Gastroesophageal sphincter (tissue), 4 donors: ENCODE results near the gene PTK6. TPM values are rescaled to one million over a fixed set of nuclear protein-coding genes. Genes with fewer than 3 reads are reported as not detected.
A peak's percentile ranks its signal among the peaks of the same experiment; 100 is the strongest.

Source experiments
- ATAC-seq: fragments of 150-250 bp; one replicate; pipeline ENCODE4 v1.9.1; 2016; ENCODE audit warnings: mild to moderate bottlenecking, moderate library complexity
- H3K27ac ChIP-seq, 4 donors: fragments of 200-600 bp; sonication (generic) in 3 of 4; 1 replicate in 3 of 4; 2 replicates in 1 of 4; pipeline ENCODE4 v1.5.1; 2016 to 2019
- H3K27me3 ChIP-seq: fragments of 200-600 bp; sonication (generic); one replicate; pipeline ENCODE4 v1.5.1; 2019
- H3K36me3 ChIP-seq, 2 donors: fragments of 200-600 bp; sonication (generic); one replicate each; pipeline ENCODE4 v1.5.1; 2019; ENCODE audit warnings: control low read depth in 1 of 2
- H3K4me1 ChIP-seq, 3 donors: fragments of 200-600 bp; sonication (generic); 1 replicate in 2 of 3; 2 replicates in 1 of 3; pipeline ENCODE4 v1.5.1; 2016 to 2019; ENCODE audit warnings: control low read depth in 2 of 3
- H3K4me3 ChIP-seq, 2 donors: fragments of 200-600 bp; sonication (generic); one replicate each; pipeline ENCODE4 v1.5.1; 2019; ENCODE audit warnings: mild to moderate bottlenecking in 1 of 2, moderate library complexity in 1 of 2
- H3K9me3 ChIP-seq, 3 donors: fragments of 200-600 bp; sonication (generic); one replicate each; pipeline ENCODE4 v1.5.1; 2017 to 2019; ENCODE audit warnings: control low read depth in 2 of 3
- CTCF ChIP-seq, 4 experiments: fragments of 200-600 bp in 2 of 4; fragments of 450-650 bp in 2 of 4; sonication (generic) in 1 of 4; IDR thresholded peaks; one replicate each; pipeline ENCODE4 v1.5.1; 2017 to 2019; ENCODE audit warnings: antibody characterized with exemption in 4 of 4, mild to moderate bottlenecking in 2 of 4, moderate library complexity in 2 of 4
- EP300 ChIP-seq: sonication (generic); formaldehyde crosslinking; IDR thresholded peaks from one replicate; pipeline ENCODE4 v1.6.1; 2017; ENCODE audit warnings: antibody characterized with exemption, mild to moderate bottlenecking
- POLR2A ChIP-seq, 2 donors: fragments of 450-650 bp; IDR thresholded peaks; one replicate each; pipeline ENCODE4 v1.6.1; 2017; ENCODE audit warnings: antibody characterized with exemption in 2 of 2, mild to moderate bottlenecking in 2 of 2, moderate library complexity in 1 of 2
- POLR2AphosphoS5 ChIP-seq: sonication (generic); formaldehyde crosslinking; IDR thresholded peaks from one replicate; pipeline ENCODE4 v1.6.1; 2017; ENCODE audit warnings: antibody characterized with exemption
- WGBS, 2 donors: methylation state at CpG; one replicate each; pipeline ENCODE4 v1.1.5; 2018; ENCODE audit warnings: low coverage in 1 of 2; 5-methylcytosine and 5-hydroxymethylcytosine counted together
- total RNA-seq, 4 donors: library from RNA; depleted of rRNA; stranded (reverse); fragments of >200 nt; gene quantifications; one replicate each; pipeline ENCODE4 v1.1.0, GENCODE V29; 2016

PTK6 gene
- total RNA-seq, 4 donors from 2014 or later: 0.13 to 2.1 (median 0.42) TPM; not detected in 1

- Histone ChIP-seq H3K4me3 (no peak overlapping the region), H3K4me1 (peaks cover 0 to 25% (median 15%) of the 10 kb centered on the region in 3 donors), H3K27me3 (peaks cover under 1% of the 10 kb centered on the region), H3K9me3 (peaks cover 0 to 4% (median 0%) of the 10 kb centered on the region in 3 donors), H3K36me3 (peaks cover 0 to 23% of the 10 kb centered on the region in 2 donors), H3K27ac (no peak overlapping the region)
- TF ChIP-seq CTCF (IDR thresholded peaks at IDR 0.05) (no peak), POLR2A (IDR thresholded peaks at IDR 0.05) (no peak), EP300 (no peak), POLR2AphosphoS5 (no peak)
- 39 to 53% methylated on average over 2 to 3 of the region's 3 CpGs for WGBS, 2 donors
- no peak for ATAC-seq
Measured at GRCh38 chr20:63525185-63525584, 12.0 kb downstream of the PTK6 start.

GRCh38 chr20:63522981-63523611, 14.1 kb downstream of the PTK6 start:
- ATAC-seq: no peak
- peaks cover 0 to 41% (median 20%) of the 10 kb centered on the region in 3 donors for H3K4me1 ChIP-seq
- H3K27me3 ChIP-seq: no peaks in the 10 kb centered on the region
- no CpG with 5 or more reads among the region's 11 CpGs for WGBS, 2 donors
- H3K36me3 ChIP-seq: peaks cover 0 to 23% of the 10 kb centered on the region in 2 donors
- TF ChIP-seq CTCF (IDR thresholded peaks at IDR 0.05) (no peak), EP300 (no peak), POLR2A (IDR thresholded peaks at IDR 0.05) (no peak), POLR2AphosphoS5 (no peak)
- no peak overlapping the region for H3K4me3 ChIP-seq
- peaks cover 0 to 4% (median 0%) of the 10 kb centered on the region in 3 donors for H3K9me3 ChIP-seq
- H3K27ac ChIP-seq: no peak overlapping the region

GRCh38 chr20:63522091-63522868, 14.9 kb downstream of the PTK6 start:
- peaks cover 0 to 41% (median 20%) of the 10 kb centered on the region in 3 donors for H3K4me1 ChIP-seq
- H3K36me3 ChIP-seq: peaks cover 0 to 23% of the 10 kb centered on the region in 2 donors
- ATAC-seq: no peak
- peaks cover 0 to 4% (median 0%) of the 10 kb centered on the region in 3 donors for H3K9me3 ChIP-seq
- 80 to 100% methylated on average over 1 of the region's 13 CpGs for WGBS, 2 donors
- H3K27ac ChIP-seq: peak overlapping the region in 2 of 4 donors; percentile 97 to 98
- H3K27me3 ChIP-seq: no peaks in the 10 kb centered on the region
- peak overlapping the region in 1 of 2 donors; percentile 99 for H3K4me3 ChIP-seq
- no peak for TF ChIP-seq POLR2A (IDR thresholded peaks at IDR 0.05)
- TF ChIP-seq EP300: no peak
- TF ChIP-seq POLR2AphosphoS5: no peak
- no peak for TF ChIP-seq CTCF (IDR thresholded peaks at IDR 0.05)

GRCh38 chr20:63521602-63522001, 15.6 kb downstream of the PTK6 start:
- H3K27ac ChIP-seq: peak overlapping the region in 3 of 4 donors; percentile 87 to 98 (median 97)
- H3K4me3 ChIP-seq: peak overlapping the region; percentile 62 to 99
- peaks cover 0 to 41% (median 20%) of the 10 kb centered on the region in 3 donors for H3K4me1 ChIP-seq
- H3K27me3 ChIP-seq: no peaks in the 10 kb centered on the region
- TF ChIP-seq POLR2A (IDR thresholded peaks at IDR 0.05) (no peak), CTCF (IDR thresholded peaks at IDR 0.05) (no peak), EP300 (no peak), POLR2AphosphoS5 (no peak)
- peaks cover 0 to 23% of the 10 kb centered on the region in 2 donors for H3K36me3 ChIP-seq
- ATAC-seq: no peak
- H3K9me3 ChIP-seq: peaks cover 0 to 4% (median 0%) of the 10 kb centered on the region in 3 donors
- no CpG with 5 or more reads among the region's 23 CpGs for WGBS, 2 donors
